ENCODE results near the gene NSL1. TPM values are rescaled to one million over a fixed set of nuclear protein-coding genes. Genes with fewer than 3 reads are reported as not detected.

Gene NSL1
- total RNA-seq, 1 donor from 2014 or later = 30.2 TPM

DNA sequence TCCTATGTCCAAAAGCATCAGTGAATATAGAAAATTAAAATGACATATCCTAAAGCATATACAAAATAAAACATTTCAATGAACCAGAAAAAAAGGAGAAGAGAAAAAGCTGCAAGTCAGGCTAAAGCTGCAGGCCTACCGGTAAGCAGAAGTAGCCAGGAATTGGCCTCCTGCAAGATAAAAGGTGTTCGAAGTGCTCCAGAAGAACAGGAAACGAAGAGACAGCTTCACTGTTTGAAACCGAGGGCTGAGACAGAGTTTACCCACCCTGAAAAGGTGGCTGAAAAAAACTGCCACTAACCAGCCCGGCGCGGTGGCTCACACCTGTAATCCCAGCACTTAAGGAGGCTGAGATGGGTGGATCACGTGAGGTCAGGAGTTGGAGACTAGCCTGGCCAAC lies 37.4 kb downstream of the NSL1 start:
- H3K36me3 ChIP-seq = no peaks in the 10 kb centered on the region
- no peaks in the 10 kb centered on the region for H3K9me3 ChIP-seq
- H3K27me3 ChIP-seq = no peaks in the 10 kb centered on the region
- ATAC-seq (no peak), DNase-seq (no peak)
- TF ChIP-seq, protein P1, sequence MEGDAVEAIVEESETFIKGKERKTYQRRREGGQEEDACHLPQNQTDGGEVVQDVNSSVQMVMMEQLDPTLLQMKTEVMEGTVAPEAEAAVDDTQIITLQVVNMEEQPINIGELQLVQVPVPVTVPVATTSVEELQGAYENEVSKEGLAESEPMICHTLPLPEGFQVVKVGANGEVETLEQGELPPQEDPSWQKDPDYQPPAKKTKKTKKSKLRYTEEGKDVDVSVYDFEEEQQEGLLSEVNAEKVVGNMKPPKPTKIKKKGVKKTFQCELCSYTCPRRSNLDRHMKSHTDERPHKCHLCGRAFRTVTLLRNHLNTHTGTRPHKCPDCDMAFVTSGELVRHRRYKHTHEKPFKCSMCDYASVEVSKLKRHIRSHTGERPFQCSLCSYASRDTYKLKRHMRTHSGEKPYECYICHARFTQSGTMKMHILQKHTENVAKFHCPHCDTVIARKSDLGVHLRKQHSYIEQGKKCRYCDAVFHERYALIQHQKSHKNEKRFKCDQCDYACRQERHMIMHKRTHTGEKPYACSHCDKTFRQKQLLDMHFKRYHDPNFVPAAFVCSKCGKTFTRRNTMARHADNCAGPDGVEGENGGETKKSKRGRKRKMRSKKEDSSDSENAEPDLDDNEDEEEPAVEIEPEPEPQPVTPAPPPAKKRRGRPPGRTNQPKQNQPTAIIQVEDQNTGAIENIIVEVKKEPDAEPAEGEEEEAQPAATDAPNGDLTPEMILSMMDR (IDR thresholded peaks at IDR 0.05) = no peak
- H3K4me1 ChIP-seq = peaks cover 31% of the 10 kb centered on the region
- intact Hi-C loops (cut with DNase I) = loop anchor here (10.0 kb wide), 1 partner anchor 279 kb away; no protein-coding TSS in a partner anchor
- H3K4me3 ChIP-seq = no peak overlapping the region
- no peak overlapping the region for H3K27ac ChIP-seq

DNA sequence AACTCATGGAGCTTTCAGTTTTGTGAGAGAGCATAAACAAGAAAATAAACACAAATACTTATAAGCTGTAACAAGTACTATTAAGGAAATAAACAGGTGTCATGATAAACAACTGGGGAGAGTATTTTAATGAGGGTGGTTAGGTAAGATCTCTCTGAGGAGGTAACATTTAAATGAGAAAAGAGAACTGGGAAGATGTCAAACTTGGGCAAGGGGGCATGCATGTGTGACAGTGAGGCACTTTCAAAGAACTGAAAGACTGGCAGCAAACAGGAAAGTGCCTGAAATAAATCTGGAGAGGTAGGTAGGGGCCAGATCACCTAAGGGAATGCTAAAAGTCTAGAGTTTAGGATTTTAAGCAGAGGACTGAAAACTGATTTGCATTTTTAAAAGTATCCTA lies 37.8 kb downstream of the NSL1 start:
- no peaks in the 10 kb centered on the region for H3K9me3 ChIP-seq
- TF ChIP-seq, protein P1 (IDR thresholded peaks at IDR 0.05) = no peak
- no peak overlapping the region for H3K27ac ChIP-seq
- no peaks in the 10 kb centered on the region for H3K27me3 ChIP-seq
- no peak overlapping the region for H3K4me3 ChIP-seq
- no peaks in the 10 kb centered on the region for H3K36me3 ChIP-seq
- ATAC-seq (no peak), DNase-seq (no peak)
- intact Hi-C loops (cut with DNase I) = loop anchor here (10.0 kb wide), 1 partner anchor 279 kb away; no protein-coding TSS in a partner anchor
- peaks cover 31% of the 10 kb centered on the region for H3K4me1 ChIP-seq

GRCh38 chr1:212752934-212753497 lies 38.6 kb downstream of the NSL1 start:
- DNase-seq (no peak), ATAC-seq (no peak)
- intact Hi-C loops (cut with DNase I) = loop anchor here (10.0 kb wide), 1 partner anchor 278 kb away; no protein-coding TSS in a partner anchor
- peaks cover 31% of the 10 kb centered on the region for H3K4me1 ChIP-seq
- TF ChIP-seq, protein P1 (IDR thresholded peaks at IDR 0.05) = no peak
- H3K36me3 ChIP-seq = no peaks in the 10 kb centered on the region
- H3K27me3 ChIP-seq = no peaks in the 10 kb centered on the region
- no peaks in the 10 kb centered on the region for H3K9me3 ChIP-seq
- H3K27ac ChIP-seq = peak overlapping the region; percentile 33
- H3K4me3 ChIP-seq = peak overlapping the region; percentile 12

DNA sequence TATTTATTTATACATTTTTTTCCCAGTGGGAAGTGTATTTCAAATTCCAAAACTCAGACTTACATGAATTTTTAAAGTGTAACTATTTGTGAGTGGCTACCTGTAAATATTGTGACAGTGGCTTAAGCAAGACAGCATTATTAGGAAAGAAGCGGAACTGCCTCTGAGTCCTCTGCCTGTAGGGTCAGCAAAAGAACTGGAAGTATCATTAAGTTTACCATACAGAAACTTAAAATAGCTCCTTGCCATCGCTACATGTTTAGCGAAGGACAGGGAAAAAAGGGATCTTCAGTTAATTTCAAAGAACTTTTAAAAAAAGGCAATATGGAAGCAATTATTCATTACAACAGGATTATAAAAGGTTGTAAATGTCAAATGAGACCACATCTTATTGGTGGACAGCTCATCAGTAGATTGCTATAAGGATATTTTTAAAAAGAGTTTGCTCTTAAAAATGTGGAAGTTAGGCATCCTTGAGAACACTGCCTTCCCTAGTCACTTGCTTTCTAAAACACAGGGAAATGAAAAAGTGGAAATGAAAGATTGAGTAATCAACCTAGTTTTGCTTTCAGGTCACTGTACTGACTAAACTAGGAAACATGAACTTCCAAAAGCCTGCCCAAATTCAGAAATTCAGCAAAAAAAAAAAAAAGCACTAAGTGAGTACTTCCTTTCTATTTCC lies 39.2 kb downstream of the NSL1 start:
- Histone ChIP-seq H3K36me3 (no peaks in the 10 kb centered on the region), H3K9me3 (no peaks in the 10 kb centered on the region), H3K27ac (peak overlapping the region; percentile 33), H3K4me3 (peak overlapping the region; percentile 12), H3K4me1 (peaks cover 31% of the 10 kb centered on the region), H3K27me3 (no peaks in the 10 kb centered on the region)
- ATAC-seq = peak; percentile 76
- TF ChIP-seq, protein P1 (IDR thresholded peaks at IDR 0.05) = no peak
- no peak for DNase-seq
- intact Hi-C loops (cut with DNase I) = loop anchor here (10.0 kb wide), 1 partner anchor 278 kb away; no protein-coding TSS in a partner anchor

DNA sequence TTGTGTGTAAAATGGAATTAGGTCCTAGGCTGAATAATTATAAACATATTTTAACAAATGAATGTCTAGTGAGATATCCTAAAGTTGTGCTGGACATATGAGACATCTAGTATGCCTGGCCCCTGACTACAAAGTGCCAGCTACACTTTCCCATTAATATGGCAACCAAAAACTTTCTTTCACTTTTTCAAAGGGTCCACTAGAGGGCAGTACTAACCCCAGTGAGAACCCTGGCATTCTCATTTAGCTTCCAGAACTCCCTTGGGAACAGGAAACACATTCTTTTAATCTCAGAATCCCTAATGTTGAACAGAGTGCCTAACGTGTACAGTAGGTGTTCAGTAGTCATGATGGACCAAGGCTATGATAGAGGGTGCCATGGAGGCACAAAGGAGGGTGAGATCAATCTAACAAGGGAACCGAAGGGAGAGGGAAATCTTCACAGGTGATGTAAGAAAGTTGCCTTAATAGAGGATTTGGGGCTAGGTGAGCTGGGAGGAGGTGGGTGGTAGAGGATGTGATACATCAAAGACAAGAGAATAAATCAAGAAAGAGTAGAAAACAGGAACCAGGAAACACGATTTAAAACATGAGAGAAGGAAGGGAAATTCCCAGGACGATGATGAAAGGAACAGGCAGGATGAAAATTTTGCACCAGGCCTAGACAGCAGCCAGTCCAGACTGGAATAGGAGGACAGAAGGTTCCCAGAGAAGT lies 41.6 kb downstream of the NSL1 start:
- no peak overlapping the region for H3K27ac ChIP-seq
- no peaks in the 10 kb centered on the region for H3K27me3 ChIP-seq
- peaks cover 31% of the 10 kb centered on the region for H3K4me1 ChIP-seq
- no peaks in the 10 kb centered on the region for H3K9me3 ChIP-seq
- TF ChIP-seq, protein P1 (IDR thresholded peaks at IDR 0.05) = peak; percentile 78
- ATAC-seq = peak; percentile 91
- H3K4me3 ChIP-seq = no peak overlapping the region
- DNase-seq = no peak
- no peaks in the 10 kb centered on the region for H3K36me3 ChIP-seq
- intact Hi-C loops (cut with DNase I) = loop anchor here (10.0 kb wide), 1 partner anchor 275 kb away; no protein-coding TSS in a partner anchor

All from upper lobe of right lung (tissue), 1 donor.